ENCODE data around the gene MDM4.

The MDM4 gene

GRCh38 chr1:204516180-204516879 is at the start of gene MDM4:
Gene MDM4 (plus strand): TSS chr1:204516406. CDS start chr1:204525519, 9,113 bp downstream.
- Histone ChIP-seq H3K36me3 (ENCODE audit: control insufficient read depth, insufficient read depth, low read length) (peaks cover 14% of the 10 kb centered on the region), H3K9me3 (ENCODE audit: control insufficient read depth, insufficient read depth, low read length) (no peaks in the 10 kb centered on the region), H3K9ac (ENCODE audit: low read depth, low read length) (peak within 1 kb of the TSS; percentile 95), H3K27me3 (ENCODE audit: control insufficient read depth, insufficient read depth, low read length) (no peaks in the 10 kb centered on the region), H3K4me1 (ENCODE audit: control insufficient read depth, insufficient read depth, low read length) (no peaks in the 10 kb centered on the region), H3K27ac (ENCODE audit: low read depth, low read length) (peak within 1 kb of the TSS; percentile 99), H3K4me3 (ENCODE audit: low read depth, low read length) (peak within 1 kb of the TSS; percentile 93)

- peaks cover 22% of the 10 kb centered on the region for H3K36me3 ChIP-seq (ENCODE audit: control insufficient read depth, insufficient read depth, low read length)
- H3K9me3 ChIP-seq (ENCODE audit: control insufficient read depth, insufficient read depth, low read length), result no peaks in the 10 kb centered on the region
- H3K27ac ChIP-seq (ENCODE audit: low read depth, low read length), result peak overlapping the region; percentile 33
- H3K4me3 ChIP-seq (ENCODE audit: low read depth, low read length), result no peak overlapping the region
- no peak overlapping the region for H3K9ac ChIP-seq (ENCODE audit: low read depth, low read length)
- peaks cover 3% of the 10 kb centered on the region; the same call in 1 of the 2 replicates for H3K4me1 ChIP-seq (ENCODE audit: control insufficient read depth, insufficient read depth, low read length)
- H3K27me3 ChIP-seq (ENCODE audit: control insufficient read depth, insufficient read depth, low read length), result no peaks in the 10 kb centered on the region
Observed at GRCh38 chr1:204466416-204467405, 49.5 kb upstream of the MDM4 start.

GRCh38 chr1:204468206-204468605 is 48.0 kb upstream of the MDM4 start:
- Histone ChIP-seq H3K36me3 (ENCODE audit: control insufficient read depth, insufficient read depth, low read length) (peaks cover 14% of the 10 kb centered on the region), H3K27ac (ENCODE audit: low read depth, low read length) (no peak overlapping the region), H3K9ac (ENCODE audit: low read depth, low read length) (no peak overlapping the region), H3K27me3 (ENCODE audit: control insufficient read depth, insufficient read depth, low read length) (no peaks in the 10 kb centered on the region), H3K4me1 (ENCODE audit: control insufficient read depth, insufficient read depth, low read length) (peaks cover 4% of the 10 kb centered on the region; the same call in 1 of the 2 replicates), H3K4me3 (ENCODE audit: low read depth, low read length) (no peak overlapping the region), H3K9me3 (ENCODE audit: control insufficient read depth, insufficient read depth, low read length) (no peaks in the 10 kb centered on the region)

GRCh38 chr1:204468766-204469302 is 47.4 kb upstream of the MDM4 start:
- no peak overlapping the region for H3K27ac ChIP-seq (ENCODE audit: low read depth, low read length)
- H3K27me3 ChIP-seq (ENCODE audit: control insufficient read depth, insufficient read depth, low read length), result no peaks in the 10 kb centered on the region
- H3K4me3 ChIP-seq (ENCODE audit: low read depth, low read length), result no peak overlapping the region
- no peak overlapping the region for H3K9ac ChIP-seq (ENCODE audit: low read depth, low read length)
- H3K4me1 ChIP-seq (ENCODE audit: control insufficient read depth, insufficient read depth, low read length), result peaks cover 10% of the 10 kb centered on the region; the same call in 1 of the 2 replicates
- peaks cover 11% of the 10 kb centered on the region for H3K36me3 ChIP-seq (ENCODE audit: control insufficient read depth, insufficient read depth, low read length)
- no peaks in the 10 kb centered on the region for H3K9me3 ChIP-seq (ENCODE audit: control insufficient read depth, insufficient read depth, low read length)

GRCh38 chr1:204469304-204469703 is 46.9 kb upstream of the MDM4 start:
- Histone ChIP-seq H3K27ac (ENCODE audit: low read depth, low read length) (no peak overlapping the region), H3K36me3 (ENCODE audit: control insufficient read depth, insufficient read depth, low read length) (peaks cover 6% of the 10 kb centered on the region; the same call in 1 of the 2 replicates), H3K9ac (ENCODE audit: low read depth, low read length) (no peak overlapping the region), H3K4me3 (ENCODE audit: low read depth, low read length) (no peak overlapping the region), H3K27me3 (ENCODE audit: control insufficient read depth, insufficient read depth, low read length) (no peaks in the 10 kb centered on the region), H3K9me3 (ENCODE audit: control insufficient read depth, insufficient read depth, low read length) (no peaks in the 10 kb centered on the region), H3K4me1 (ENCODE audit: control insufficient read depth, insufficient read depth, low read length) (peaks cover 10% of the 10 kb centered on the region; the same call in 1 of the 2 replicates)

- Histone ChIP-seq H3K36me3 (ENCODE audit: control insufficient read depth, insufficient read depth, low read length) (0 out of 2 replicates have a peak, but pooled peaks cover 4% of the 10 kb centered on the region), H3K4me1 (ENCODE audit: control insufficient read depth, insufficient read depth, low read length) (peaks cover 7% of the 10 kb centered on the region; the same call in 1 of the 2 replicates), H3K9me3 (ENCODE audit: control insufficient read depth, insufficient read depth, low read length) (no peaks in the 10 kb centered on the region), H3K27ac (ENCODE audit: low read depth, low read length) (no peak overlapping the region), H3K27me3 (ENCODE audit: control insufficient read depth, insufficient read depth, low read length) (no peaks in the 10 kb centered on the region), H3K4me3 (ENCODE audit: low read depth, low read length) (no peak overlapping the region), H3K9ac (ENCODE audit: low read depth, low read length) (no peak overlapping the region)
Observed at GRCh38 chr1:204471687-204472086, 44.5 kb upstream of the MDM4 start.

- 0 out of 2 replicates have a peak, but pooled peaks cover 4% of the 10 kb centered on the region for H3K36me3 ChIP-seq (ENCODE audit: control insufficient read depth, insufficient read depth, low read length)
- no peak overlapping the region for H3K27ac ChIP-seq (ENCODE audit: low read depth, low read length)
- H3K27me3 ChIP-seq (ENCODE audit: control insufficient read depth, insufficient read depth, low read length), result no peaks in the 10 kb centered on the region
- no peaks in the 10 kb centered on the region for H3K9me3 ChIP-seq (ENCODE audit: control insufficient read depth, insufficient read depth, low read length)
- no peak overlapping the region for H3K4me3 ChIP-seq (ENCODE audit: low read depth, low read length)
- no peak overlapping the region for H3K9ac ChIP-seq (ENCODE audit: low read depth, low read length)
- H3K4me1 ChIP-seq (ENCODE audit: control insufficient read depth, insufficient read depth, low read length), result peaks cover 7% of the 10 kb centered on the region; the same call in 1 of the 2 replicates
Observed at GRCh38 chr1:204472660-204473059, 43.5 kb upstream of the MDM4 start.

GRCh38 chr1:204473400-204473965 is 42.7 kb upstream of the MDM4 start:
- Histone ChIP-seq H3K27me3 (ENCODE audit: control insufficient read depth, insufficient read depth, low read length) (no peaks in the 10 kb centered on the region), H3K9ac (ENCODE audit: low read depth, low read length) (no peak overlapping the region), H3K27ac (ENCODE audit: low read depth, low read length) (peak overlapping the region; percentile 29), H3K9me3 (ENCODE audit: control insufficient read depth, insufficient read depth, low read length) (no peaks in the 10 kb centered on the region), H3K4me3 (ENCODE audit: low read depth, low read length) (no peak overlapping the region), H3K36me3 (ENCODE audit: control insufficient read depth, insufficient read depth, low read length) (0 out of 2 replicates have a peak, but pooled peaks cover 4% of the 10 kb centered on the region), H3K4me1 (ENCODE audit: control insufficient read depth, insufficient read depth, low read length) (peaks cover 7% of the 10 kb centered on the region; the same call in 1 of the 2 replicates)

- Histone ChIP-seq H3K9me3 (ENCODE audit: control insufficient read depth, insufficient read depth, low read length) (no peaks in the 10 kb centered on the region), H3K36me3 (ENCODE audit: control insufficient read depth, insufficient read depth, low read length) (no peaks in the 10 kb centered on the region), H3K9ac (ENCODE audit: low read depth, low read length) (no peak overlapping the region), H3K4me1 (ENCODE audit: control insufficient read depth, insufficient read depth, low read length) (peaks cover 10% of the 10 kb centered on the region; the same call in 1 of the 2 replicates), H3K27me3 (ENCODE audit: control insufficient read depth, insufficient read depth, low read length) (no peaks in the 10 kb centered on the region), H3K27ac (ENCODE audit: low read depth, low read length) (no peak overlapping the region), H3K4me3 (ENCODE audit: low read depth, low read length) (no peak overlapping the region)
Observed at GRCh38 chr1:204475656-204476432, 40.4 kb upstream of the MDM4 start.

- Histone ChIP-seq H3K4me1 (ENCODE audit: control insufficient read depth, insufficient read depth, low read length) (peaks cover 16% of the 10 kb centered on the region), H3K27ac (ENCODE audit: low read depth, low read length) (no peak overlapping the region), H3K9ac (ENCODE audit: low read depth, low read length) (no peak overlapping the region)
Observed at GRCh38 chr1:204476563-204476962, 39.6 kb upstream of the MDM4 start.

More at GRCh38 chr1:204476563-204476962, 39.6 kb upstream of the MDM4 start:
- Histone ChIP-seq H3K36me3 (ENCODE audit: control insufficient read depth, insufficient read depth, low read length) (no peaks in the 10 kb centered on the region), H3K9me3 (ENCODE audit: control insufficient read depth, insufficient read depth, low read length) (no peaks in the 10 kb centered on the region), H3K4me3 (ENCODE audit: low read depth, low read length) (no peak overlapping the region), H3K27me3 (ENCODE audit: control insufficient read depth, insufficient read depth, low read length) (no peaks in the 10 kb centered on the region)

Data from HUES48 (cell line).